NT2/D1 (cell line): Measurements from ENCODE around the gene SEMA3C.

ENCODE experiments used
- YY1 ChIP-seq: IDR thresholded peaks from 2 replicates; pipeline ENCODE4 v1.6.1; 2011; ENCODE audit not compliant: insufficient read length, insufficient read depth
- ZNF274 ChIP-seq: IDR thresholded peaks from 2 replicates; pipeline ENCODE4 v1.6.1; 2011; ENCODE audit warnings: mild to moderate bottlenecking, low read depth, low read length

DNA sequence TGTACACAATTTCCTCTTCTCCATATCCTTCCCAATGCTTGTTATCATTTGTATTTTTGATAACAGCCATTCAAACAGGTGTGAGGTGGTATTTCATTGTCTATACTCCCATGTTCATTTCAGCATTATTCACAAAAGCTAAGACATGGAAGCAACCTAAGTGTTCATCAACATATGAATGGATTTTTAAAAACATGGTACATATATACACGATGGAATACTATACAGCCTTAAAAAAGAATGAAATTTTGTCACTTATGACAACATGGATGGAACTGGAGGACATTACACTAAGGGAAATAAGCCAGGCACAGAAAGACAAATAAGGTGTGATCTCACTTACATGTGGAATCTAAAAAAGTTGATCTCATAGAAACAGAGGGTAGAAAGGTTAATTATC is 109.3 kb downstream of the SEMA3C start:
- TF ChIP-seq ZNF274 (no peak), YY1 (no peak)
